ENCODE measurements around the gene CCPG1.

The CCPG1 gene

DNA sequence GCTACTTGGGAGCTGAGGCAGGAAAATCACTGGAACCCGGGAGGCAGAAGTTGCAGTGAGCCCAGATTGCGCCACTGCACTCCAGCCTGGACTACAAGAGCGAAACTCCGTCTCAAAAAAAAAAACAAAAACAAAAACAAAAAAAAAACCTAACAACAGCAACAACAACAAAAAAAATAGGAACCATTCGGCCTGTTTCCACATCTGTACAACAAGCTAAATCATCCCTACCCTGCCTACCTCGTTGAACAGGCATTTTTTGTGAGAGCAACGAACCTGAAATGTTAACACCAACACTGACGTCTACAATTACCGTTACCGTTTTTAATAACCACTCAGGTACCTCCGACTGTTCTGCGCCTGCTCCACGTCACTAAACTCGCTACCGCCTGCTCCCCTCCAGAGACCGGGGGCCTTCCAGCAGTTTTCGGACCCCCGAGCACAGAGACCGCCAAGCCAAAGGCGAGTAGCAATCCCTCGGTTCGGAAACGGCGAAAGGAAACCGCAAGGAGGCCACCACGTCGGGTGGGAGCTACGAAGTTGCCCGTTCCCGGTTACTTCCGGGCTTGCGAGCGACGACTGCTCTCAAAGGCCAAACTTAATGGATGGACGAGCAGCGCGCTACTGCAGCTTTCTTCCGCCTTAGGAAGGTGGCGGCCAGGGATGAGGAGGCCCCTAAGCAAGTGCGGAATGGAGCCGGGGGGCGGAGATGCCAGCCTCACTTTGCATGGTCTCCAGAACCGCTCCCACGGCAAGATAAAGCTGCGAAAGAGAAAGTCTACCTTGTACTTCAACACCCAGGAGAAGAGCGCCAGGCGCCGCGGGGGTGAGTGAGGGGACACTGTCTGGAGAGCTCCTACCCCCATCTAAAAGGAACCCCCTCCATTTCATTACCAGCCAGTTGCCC lies 89.3 kb downstream of the CCPG1 start, which contains the start of the genes PIGB and PIGBOS1:
PIGB (plus strand) TSS at position 635 of the 907 bp plus-strand sequence; CDS start at position 664, 29 bp downstream.
PIGBOS1 (minus strand) TSS at position 536 of the 907 bp plus-strand sequence. CDS start 1,331 bp downstream, outside the sequence.
- H3K4me3 ChIP-seq (ENCODE audit: low read length) = peak within 1 kb of the TSS; percentile 87
- TF ChIP-seq ZNF274 (IDR thresholded peaks at IDR 0.05; ENCODE audit: low read depth, low read length) = no peak

All from GM08714 (cell line).